ENCODE results near the gene STRIP1. TPM values are rescaled to one million over a fixed set of nuclear protein-coding genes. Genes with fewer than 3 reads are reported as not detected.
"Not testable (repeated sequence)": the region's sequence is repeated elsewhere in the genome, so short reads cannot be mapped to it uniquely, and the experiment has no call there.

STRIP1 gene
- total RNA-seq, 1 donor: 52.2 TPM

DNA sequence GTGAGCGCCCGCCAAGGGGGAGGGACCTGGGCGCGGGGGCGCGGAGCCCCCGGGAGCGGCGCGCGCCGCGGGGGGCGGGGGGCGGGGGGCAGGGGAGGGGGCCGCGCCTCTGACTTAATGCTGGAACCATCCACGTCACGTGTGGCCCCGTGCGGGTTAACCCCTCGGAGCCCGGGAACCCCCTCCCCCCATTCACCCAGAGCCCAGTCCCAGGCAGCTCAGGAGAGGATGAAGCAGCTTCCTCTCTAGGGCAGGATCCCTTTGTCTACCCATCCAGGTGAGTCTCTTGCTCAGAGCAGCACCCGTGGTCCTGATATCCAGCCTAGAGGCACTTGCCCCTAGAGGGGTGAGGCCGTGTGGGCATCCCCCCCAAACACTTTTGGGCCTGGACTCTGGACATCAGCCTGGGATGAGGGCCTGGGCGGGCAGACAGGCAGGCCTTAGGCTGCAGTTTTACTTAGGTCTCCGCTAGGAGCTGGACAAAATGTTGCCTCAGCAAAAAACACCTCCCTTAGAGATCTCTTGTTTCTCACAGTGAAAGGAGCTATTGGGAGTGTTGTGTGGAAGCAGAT is 36.3 kb downstream of the STRIP1 start, which contains the start of gene ALX3:
Gene ALX3 (minus strand): TSS at position 2 of the 572 bp plus-strand sequence. CDS start 60 bp downstream, outside the sequence.
- no peak for DNase-seq (ENCODE audit: low read depth)
- no peak within 1 kb of the TSS for H3K4me3 ChIP-seq (ENCODE audit: low read depth, low read length)
- TF ChIP-seq, protein P1, sequence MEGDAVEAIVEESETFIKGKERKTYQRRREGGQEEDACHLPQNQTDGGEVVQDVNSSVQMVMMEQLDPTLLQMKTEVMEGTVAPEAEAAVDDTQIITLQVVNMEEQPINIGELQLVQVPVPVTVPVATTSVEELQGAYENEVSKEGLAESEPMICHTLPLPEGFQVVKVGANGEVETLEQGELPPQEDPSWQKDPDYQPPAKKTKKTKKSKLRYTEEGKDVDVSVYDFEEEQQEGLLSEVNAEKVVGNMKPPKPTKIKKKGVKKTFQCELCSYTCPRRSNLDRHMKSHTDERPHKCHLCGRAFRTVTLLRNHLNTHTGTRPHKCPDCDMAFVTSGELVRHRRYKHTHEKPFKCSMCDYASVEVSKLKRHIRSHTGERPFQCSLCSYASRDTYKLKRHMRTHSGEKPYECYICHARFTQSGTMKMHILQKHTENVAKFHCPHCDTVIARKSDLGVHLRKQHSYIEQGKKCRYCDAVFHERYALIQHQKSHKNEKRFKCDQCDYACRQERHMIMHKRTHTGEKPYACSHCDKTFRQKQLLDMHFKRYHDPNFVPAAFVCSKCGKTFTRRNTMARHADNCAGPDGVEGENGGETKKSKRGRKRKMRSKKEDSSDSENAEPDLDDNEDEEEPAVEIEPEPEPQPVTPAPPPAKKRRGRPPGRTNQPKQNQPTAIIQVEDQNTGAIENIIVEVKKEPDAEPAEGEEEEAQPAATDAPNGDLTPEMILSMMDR (IDR thresholded peaks at IDR 0.05; ENCODE audit: insufficient read depth, low read depth, low read length): no peak

DNA sequence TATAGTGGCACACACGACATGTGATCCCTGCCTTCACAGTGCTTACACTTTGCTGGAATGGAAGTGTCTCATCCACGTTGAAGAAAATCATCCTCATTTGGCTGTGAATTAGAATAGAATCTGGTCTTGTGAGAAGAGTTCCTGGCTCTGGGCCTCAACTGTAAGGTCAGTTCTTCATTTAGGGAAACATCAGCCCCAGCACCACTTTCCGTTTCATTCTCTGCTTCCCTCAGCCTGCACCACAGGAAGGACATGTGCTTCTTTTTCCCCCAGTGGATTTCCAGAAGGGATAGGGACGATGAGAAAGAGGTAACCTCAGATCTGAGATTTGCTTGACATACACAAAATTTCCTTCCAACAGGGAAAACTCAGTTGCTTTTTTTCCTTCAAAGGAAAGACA is 39.7 kb downstream of the STRIP1 start:
- no peak overlapping the region for H3K4me3 ChIP-seq (ENCODE audit: low read depth, low read length)
- TF ChIP-seq, protein P1 (IDR thresholded peaks at IDR 0.05; ENCODE audit: insufficient read depth, low read depth, low read length): no peak
- no peak for DNase-seq (ENCODE audit: low read depth)

GRCh38 chr1:110076789-110077500 is 42.5 kb downstream of the STRIP1 start:
- DNase-seq (ENCODE audit: low read depth): no peak
- TF ChIP-seq, protein P1 (IDR thresholded peaks at IDR 0.05; ENCODE audit: insufficient read depth, low read depth, low read length): no peak
- no peak overlapping the region for H3K4me3 ChIP-seq (ENCODE audit: low read depth, low read length)

GRCh38 chr1:110079995-110080394 is 45.6 kb downstream of the STRIP1 start:
- not testable (repeated sequence) for H3K4me3 ChIP-seq (ENCODE audit: low read depth, low read length); DNase-seq (ENCODE audit: low read depth)

GRCh38 chr1:110081061-110081460 is 46.6 kb downstream of the STRIP1 start:
- no peak overlapping the region for H3K4me3 ChIP-seq (ENCODE audit: low read depth, low read length)
- TF ChIP-seq, protein P1 (IDR thresholded peaks at IDR 0.05; ENCODE audit: insufficient read depth, low read depth, low read length): no peak
- no peak for DNase-seq (ENCODE audit: low read depth)

DNA sequence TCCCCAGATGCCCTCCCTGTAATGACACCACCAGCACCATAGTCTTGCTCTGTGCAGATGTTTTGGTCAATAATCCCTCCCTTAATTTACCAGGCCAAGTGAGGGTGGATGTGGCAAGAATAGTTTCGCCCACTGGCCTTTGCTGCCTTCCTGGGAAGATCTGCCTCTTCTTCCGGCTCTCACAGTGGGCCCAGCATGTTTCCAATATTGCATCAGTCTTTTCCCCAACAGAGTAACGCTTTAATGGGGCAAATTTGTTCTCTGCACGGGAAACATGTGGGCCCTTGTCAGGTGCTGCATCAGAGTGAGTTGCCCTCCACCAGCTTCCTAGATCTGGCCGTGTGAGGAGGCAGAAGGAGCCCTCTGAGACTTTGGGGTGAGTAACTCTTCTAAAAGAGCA is 48.1 kb downstream of the STRIP1 start:
- no peak for DNase-seq (ENCODE audit: low read depth)
- TF ChIP-seq, protein P1 (IDR thresholded peaks at IDR 0.05; ENCODE audit: insufficient read depth, low read depth, low read length): no peak
- H3K4me3 ChIP-seq (ENCODE audit: low read depth, low read length): no peak overlapping the region

DNA sequence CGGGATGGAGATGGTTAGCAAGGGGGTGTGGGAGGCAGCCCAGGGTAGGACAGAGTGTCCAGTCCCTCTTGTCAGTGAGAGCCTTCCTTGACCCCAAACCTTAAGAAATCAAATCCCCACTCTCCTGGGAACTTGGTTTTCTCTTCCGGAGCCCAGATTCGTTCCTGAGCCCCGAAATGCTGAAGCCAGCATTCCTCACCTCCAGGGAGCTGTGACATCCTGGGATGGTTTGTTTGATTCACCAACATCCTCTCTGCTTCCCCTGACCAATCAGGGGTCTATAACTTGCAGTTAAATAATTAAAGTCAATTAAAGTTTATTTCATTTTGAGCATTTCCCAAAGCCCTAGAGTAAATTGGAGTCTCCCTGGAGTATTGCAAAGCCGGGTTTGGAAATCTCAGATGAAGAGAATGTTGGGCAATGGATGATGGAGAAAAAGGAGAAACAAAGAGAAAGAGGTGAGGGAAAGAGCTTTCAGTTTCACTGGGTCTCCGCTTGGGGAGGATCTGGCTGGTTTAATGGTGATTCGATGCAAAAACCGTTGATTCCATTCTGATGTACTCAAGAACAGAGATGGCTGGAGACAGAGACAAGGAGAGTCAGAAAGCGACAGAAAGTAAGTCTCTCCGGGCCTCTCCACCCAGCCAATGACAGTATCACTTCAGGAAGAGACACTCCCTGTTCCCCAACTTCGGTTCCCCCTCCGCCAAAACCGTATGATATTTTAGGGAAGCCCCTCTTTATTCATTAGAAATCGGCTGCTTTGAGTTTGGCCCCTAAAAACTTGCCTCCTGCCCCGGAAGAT is 48.8 kb downstream of the STRIP1 start:
- TF ChIP-seq, protein P1 (IDR thresholded peaks at IDR 0.05; ENCODE audit: insufficient read depth, low read depth, low read length): no peak
- no peak for DNase-seq (ENCODE audit: low read depth)
- no peak overlapping the region for H3K4me3 ChIP-seq (ENCODE audit: low read depth, low read length)

Data from fibroblast of villous mesenchyme (primary cell).